Activated CD4-positive, alpha-beta T cell treated with anti-CD3 and anti-CD28 coated beads, Interleukin-2, amount 50 U/mL, for 1 hour (primary cell): ENCODE measurements around the gene TSPAN11.

Source experiments
- DNase-seq: peaks from one replicate; pipeline ENCODE4 v3.0.0-alpha.2; 2020

TSPAN11 gene

GRCh38 chr12:30913323-30913722, 13.2 kb upstream of the TSPAN11 start:
- DNase-seq = no peak

- no peak for DNase-seq
Measured at GRCh38 chr12:30914986-30915591, 11.5 kb upstream of the TSPAN11 start.

GRCh38 chr12:30923057-30923456, 3.5 kb upstream of the TSPAN11 start:
- no peak for DNase-seq

GRCh38 chr12:30925607-30926242, 823 bp upstream of the TSPAN11 start:
- DNase-seq = no peak

- no peak for DNase-seq
Measured at GRCh38 chr12:30927222-30927611, 669 bp downstream of the TSPAN11 start.

- DNase-seq = no peak
Measured at GRCh38 chr12:30928356-30929244, 2.1 kb downstream of the TSPAN11 start.

GRCh38 chr12:30930238-30930637, 3.7 kb downstream of the TSPAN11 start:
- no peak for DNase-seq

- DNase-seq = no peak
Measured at GRCh38 chr12:30930641-30931040, 4.1 kb downstream of the TSPAN11 start.

GRCh38 chr12:30932881-30933280, 6.3 kb downstream of the TSPAN11 start:
- no peak for DNase-seq

- no peak for DNase-seq
Measured at GRCh38 chr12:30934811-30935210, 8.3 kb downstream of the TSPAN11 start.

- no peak for DNase-seq
Measured at GRCh38 chr12:30936036-30936435, 9.5 kb downstream of the TSPAN11 start.

GRCh38 chr12:30939234-30939633, 12.7 kb downstream of the TSPAN11 start:
- no peak for DNase-seq

- DNase-seq = no peak
Measured at GRCh38 chr12:30942486-30942885, 15.9 kb downstream of the TSPAN11 start.

- no peak for DNase-seq
Measured at GRCh38 chr12:30942936-30943335, 16.4 kb downstream of the TSPAN11 start.

- no peak for DNase-seq
Measured at GRCh38 chr12:30945443-30946164, 19.1 kb downstream of the TSPAN11 start.

- DNase-seq = no peak
Measured at GRCh38 chr12:30952015-30952414, 25.5 kb downstream of the TSPAN11 start.

- DNase-seq = no peak
Measured at GRCh38 chr12:30953257-30953656, 26.7 kb downstream of the TSPAN11 start.

- no peak for DNase-seq
Measured at GRCh38 chr12:30953951-30954751, 27.6 kb downstream of the TSPAN11 start.

- DNase-seq = no peak
Measured at GRCh38 chr12:30955214-30955613, 28.7 kb downstream of the TSPAN11 start.

- DNase-seq = no peak
Measured at GRCh38 chr12:30959110-30959710, 32.7 kb downstream of the TSPAN11 start.

- DNase-seq = no peak
Measured at GRCh38 chr12:30959778-30960177, 33.2 kb downstream of the TSPAN11 start.

- no peak for DNase-seq
Measured at GRCh38 chr12:30961030-30961429, 34.5 kb downstream of the TSPAN11 start.
